ENCODE results near the gene CARS1.

Gene CARS1

GRCh38 chr11:3007404-3008010 is 49.7 kb downstream of the CARS1 start:
- no peak for DNase-seq

GRCh38 chr11:3006505-3007260 is 50.5 kb downstream of the CARS1 start:
- no peak for DNase-seq

GRCh38 chr11:3004481-3004880 is 52.7 kb downstream of the CARS1 start:
- no peak for DNase-seq

DNA sequence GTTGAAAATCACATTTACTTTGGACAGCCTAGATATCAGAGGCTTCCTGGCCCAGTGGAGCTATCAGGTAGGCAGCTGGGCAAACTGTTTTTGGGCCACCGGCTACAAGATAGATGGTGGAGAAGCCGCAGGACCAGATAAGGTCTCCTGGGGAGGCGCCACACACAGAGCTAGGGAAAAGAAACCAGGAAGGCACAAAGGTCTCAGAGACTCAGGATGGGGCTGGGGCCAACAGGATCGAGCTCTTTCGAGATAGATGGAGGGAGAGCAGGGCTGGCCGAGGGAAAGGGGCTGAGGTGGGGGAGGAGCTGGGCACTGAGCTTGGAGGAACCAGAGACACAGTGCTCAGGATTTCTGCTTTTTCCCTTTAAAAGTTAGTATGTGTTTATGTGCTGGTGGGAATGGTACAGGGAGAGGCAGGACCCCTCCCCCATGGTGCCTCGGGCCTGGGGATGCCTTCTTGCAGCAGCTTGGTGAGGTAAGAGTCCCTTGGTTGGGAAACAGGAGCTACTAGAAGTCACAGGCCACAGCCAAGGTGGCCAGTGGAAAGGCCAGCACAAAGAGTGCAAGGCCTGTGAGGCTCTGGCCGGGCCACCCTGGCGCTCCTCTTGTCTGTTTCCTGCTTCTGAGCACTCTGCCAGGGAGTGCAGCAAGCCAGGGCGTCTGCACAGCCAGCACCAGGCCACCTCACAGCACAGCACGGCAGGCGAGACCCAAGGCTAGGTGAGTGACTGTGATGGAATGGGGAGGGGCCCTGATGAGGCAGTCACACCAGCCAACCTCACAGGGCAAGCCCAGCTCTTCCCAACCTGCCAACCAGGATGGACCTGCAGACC is 53.6 kb downstream of the CARS1 start:
- DNase-seq = no peak

DNA sequence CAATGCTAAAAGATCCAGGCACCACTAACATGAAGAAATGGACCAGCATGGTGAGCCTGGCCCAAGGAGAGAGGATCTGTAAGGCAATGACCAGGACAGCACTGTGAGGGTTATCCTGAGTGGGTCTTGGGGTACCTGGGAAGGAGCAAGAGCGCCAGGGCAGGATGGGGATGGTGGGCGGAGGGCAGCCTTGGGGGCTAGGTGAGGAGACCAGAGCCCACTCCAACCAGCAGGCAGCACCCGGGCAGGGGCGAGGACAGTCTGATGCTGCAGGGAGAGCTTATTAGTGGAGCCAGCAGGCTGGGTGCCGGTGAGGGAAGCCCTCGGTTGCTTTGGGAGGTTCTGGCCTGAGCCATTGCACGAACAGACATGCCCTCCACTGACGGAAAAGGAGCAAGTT is 54.4 kb downstream of the CARS1 start:
- no peak for DNase-seq

DNA sequence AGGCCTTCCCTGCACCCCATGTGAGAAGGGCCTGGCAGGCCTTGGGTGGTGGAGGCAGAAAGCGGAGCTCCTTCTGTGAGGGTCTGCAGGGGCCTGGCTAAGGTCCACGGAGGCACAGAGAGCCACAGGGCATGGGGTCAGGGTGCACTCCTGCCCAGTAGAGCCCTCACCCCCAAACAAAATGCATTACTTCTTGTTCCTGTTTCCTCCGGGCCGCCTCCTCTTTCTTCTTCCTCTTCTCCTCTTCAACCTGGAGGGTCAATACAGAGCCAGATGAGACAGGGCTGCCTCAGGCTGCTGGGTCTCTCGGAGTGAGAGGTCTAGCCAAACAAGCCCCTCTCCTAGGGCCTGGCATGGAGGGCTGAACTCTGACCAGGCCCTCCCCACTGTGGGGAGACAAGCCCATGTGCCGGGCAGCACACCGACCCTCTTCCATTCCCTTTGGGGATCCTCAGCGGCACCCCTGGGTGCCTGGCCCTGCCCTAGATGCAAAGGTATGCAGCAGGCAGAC is 54.8 kb downstream of the CARS1 start:
- no peak for DNase-seq

- DNase-seq = no peak
Observed at GRCh38 chr11:3001496-3001895, 55.7 kb downstream of the CARS1 start.

DNA sequence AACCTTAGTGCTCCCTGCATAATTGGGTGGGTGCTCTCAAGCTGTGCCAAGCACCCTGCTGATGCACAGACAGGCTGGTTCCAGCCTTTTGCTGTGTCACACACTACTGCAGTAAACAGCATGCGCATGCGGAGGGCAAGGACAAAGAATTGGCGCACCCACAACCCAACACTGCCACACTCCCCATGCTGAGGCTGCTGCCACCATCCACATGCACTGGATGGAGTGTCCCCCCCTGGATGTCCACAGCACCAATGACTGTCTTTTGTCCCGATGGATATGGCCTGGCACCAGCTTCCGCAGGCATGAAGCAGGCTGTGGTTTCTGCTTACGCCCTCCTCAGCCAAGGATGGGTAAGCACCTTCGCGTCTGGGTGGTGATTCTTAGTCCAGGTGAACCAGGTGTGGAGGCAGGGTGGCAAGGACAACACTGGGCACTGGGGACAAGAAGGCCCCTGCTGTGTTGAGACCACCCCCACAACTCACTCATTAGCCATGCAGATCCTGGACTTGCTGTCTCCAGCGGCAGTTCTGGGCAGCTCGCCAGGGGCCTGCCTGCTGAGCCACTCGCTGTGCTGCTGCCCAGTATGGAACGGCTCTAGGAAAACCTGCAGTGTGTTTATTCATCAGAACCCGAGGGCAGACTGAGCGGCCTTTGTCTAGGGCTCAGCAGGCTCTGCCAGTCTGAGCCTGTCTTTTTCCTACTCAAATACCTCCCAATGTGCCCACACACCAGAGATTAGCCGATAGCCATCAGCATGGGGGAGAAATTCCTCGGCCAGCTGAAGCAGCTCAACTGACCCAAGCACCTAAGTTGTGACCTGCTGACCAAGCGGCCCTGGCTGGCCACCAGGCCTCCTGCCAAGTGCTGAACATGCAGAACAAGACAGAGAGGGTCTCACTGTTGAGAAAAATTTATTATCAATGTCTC is 56.9 kb downstream of the CARS1 start:
- DNase-seq = no peak

DNA sequence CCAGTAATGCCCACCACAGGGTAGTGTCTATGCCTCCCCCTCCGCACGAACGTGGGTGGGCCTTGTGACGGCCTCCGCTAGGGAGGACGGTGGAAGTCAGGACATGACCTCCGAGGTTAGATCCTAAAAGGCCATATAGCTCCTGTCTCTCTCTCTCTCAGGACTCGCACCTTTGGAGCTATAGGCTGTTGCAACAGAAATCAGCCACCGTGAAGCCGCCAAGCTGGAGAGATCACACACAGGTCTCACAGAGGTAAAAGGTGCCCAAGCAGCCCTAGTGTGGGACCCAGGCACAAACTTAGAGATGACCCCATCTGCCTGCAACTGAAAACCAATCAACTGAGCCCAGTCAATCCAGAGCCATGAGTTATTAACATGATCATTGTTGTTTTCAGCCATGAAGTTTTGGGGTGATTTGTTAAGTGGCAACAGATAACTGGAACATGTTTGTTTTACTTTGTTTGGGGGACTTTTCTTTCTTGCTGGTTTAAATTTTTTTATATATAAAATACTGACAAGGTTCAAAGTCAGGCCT is 57.7 kb downstream of the CARS1 start:
- no peak for DNase-seq

DNA sequence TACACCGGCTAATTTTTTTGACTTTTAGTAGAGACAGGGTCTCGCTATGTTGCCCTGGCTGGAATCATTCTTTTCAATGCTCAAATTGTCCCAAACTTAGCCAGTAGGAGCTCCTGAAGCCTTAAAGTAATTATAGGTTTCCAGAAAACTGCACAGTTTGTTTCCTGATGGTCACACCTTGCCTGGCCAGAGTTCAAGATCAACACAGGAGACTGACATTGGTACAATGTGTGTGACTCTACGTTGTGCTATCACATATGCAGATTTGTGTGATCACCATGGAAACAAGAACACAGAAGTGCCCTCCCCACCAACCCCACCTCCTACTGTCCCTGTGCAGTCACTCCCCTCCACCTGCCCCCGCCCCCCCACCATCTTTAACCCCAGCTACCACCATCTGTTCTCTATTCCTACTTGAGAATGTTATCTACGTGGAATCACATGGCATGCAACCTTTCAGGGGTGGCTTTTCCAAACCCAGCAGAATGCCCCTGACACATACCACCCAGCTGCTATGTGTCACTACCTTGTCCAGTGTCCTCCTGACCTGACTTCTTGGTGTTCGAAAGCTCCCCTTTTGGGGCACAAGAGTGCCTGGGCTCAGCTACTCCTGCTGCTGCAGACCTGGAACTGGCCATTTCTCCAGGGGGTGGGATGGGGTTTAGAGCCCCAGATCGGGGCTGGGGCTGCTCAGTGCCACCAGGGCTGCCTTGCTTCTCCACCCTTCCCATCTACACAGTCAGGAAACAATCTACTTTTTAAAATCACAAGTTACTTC is 59.0 kb downstream of the CARS1 start:
- DNase-seq = no peak

GRCh38 chr11:2997406-2997805 is 59.8 kb downstream of the CARS1 start:
- no peak for DNase-seq

DNA sequence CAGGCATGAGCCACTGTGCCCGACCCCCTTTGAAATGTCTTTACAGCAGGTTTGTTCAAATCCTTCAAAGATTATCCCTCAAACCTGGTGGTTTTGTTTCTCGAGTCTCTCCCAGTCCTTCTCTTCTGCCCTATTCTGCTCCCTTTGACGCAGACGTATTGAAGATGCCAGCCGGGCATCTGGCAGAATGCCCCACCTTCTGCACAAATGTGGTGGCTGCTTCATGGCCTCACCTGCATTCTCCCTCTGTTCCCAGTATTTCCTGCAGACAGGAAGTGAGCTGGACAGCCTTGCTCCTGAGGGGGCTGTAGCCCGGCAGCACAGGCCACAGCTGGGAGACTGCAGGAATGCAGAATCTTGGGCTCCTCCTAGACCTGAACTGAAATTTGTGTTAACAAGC is 60.2 kb downstream of the CARS1 start:
- DNase-seq = no peak

DNA sequence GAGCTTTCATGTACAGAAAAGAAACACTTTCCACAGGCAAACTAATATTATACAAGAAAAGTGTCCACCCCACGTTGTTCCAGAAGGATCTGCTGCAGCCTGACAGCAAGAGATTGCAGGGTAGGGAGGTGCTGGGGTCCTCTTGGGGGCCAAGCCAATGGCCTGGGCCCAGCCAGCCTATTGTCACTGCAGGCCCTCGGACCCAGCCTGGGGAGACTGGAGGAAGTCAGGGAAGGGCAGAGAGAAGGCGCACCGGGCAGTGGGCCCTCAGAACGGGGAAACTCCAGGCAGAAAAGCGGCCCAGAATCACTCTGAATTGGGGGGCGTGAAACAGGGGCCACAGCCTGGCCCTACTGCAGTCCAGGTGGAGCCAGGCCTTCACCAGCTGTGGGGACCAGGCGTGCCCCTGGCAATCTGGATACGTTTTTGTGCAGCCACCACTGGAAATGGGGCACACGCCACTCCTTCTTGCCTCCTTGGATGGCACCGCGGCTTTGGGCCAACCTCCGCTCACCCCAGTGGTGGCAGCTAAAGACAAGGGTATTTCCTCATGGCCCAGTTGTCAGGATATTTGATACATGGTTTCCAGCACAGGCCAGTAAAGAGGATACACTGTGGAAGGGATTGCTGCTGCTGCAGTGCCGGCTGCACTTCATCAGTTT is 61.2 kb downstream of the CARS1 start:
- no peak for DNase-seq

- DNase-seq = no peak
Observed at GRCh38 chr11:2995031-2995561, 62.1 kb downstream of the CARS1 start.

- no peak for DNase-seq
Observed at GRCh38 chr11:2994336-2994730, 62.9 kb downstream of the CARS1 start.

DNA sequence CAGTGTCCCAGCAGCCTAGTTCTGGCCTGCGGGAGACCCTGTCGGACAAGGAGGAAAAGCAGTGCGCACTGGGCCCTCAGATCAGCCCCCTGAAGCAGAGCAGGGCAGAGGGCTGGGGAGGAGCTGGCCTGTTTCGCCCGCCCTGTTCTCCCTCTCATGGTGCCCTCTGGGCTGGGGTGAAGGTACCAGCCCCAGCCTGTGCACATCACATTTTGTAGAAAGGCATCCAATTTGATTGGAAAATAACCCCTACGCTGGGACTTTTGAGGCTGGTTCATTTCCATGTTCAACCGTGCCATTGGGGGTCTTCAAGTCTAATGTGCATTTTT is 64.3 kb downstream of the CARS1 start:
- DNase-seq = no peak

GRCh38 chr11:2992234-2992996 is 64.8 kb downstream of the CARS1 start, which contains the start of gene NAP1L4:
NAP1L4 (minus strand) TSS chr11:2992329; CDS start chr11:2979220, 13,109 bp downstream.
- peak; percentile 96 for DNase-seq

DNA sequence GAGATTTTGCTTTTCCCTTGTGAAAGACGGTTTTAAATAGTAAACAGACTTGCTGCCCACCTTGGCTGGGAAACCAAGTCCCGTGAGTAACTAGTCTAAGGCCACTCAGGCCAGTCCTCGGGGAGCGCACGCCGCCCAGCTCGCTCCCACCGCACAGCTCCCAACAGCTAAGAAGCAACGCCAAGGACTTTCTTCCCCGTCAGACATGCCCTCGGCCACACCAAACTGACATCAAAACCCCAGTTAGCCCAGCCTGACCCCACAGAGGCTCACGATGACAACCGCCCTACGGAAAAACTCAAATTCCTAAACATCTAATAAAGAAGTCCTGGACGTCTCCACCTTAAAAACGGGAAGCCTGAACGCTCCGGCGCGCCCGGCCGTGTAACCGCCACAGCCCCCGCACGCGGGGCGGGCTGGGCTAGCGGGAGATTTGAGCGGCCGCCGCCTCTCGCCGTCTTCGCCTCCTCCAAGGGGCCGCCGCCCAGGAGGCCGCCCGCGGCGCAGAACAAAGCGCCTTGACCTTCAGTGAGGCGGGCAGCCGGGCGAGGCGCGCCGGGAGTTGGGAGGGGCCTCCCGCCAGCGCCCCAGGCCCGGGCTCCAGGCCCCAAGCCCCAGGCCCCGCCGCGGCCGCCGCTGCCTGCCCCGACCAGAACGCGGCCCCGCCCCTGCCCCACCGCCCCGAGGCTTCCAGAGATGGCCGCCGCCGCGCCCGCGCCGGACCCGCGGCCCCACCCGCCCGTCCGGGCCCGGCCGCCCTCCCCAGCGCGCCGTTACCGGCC is 65.6 kb downstream of the CARS1 start:
- no peak for DNase-seq

Measured in stimulated activated CD4-positive, alpha-beta T cell treated with anti-CD3 and anti-CD28 coated beads, Interleukin-4, amount 100 ng/mL, for 24 hours (primary cell).